OCI-LY7 (cell line): Measurements from ENCODE around the gene ATAD3A.

Source experiments
- CTCF ChIP-seq: fragments of 200-600 bp; sonication (generic); conservative IDR thresholded peaks from 2 replicates; pipeline ENCODE4 v1.5.1; 2014; ENCODE audit warnings: mild to moderate bottlenecking, antibody characterized with exemption, low read length, moderate library complexity, mixed read lengths
- EZH2phosphoT487 ChIP-seq: fragments of 200-600 bp; sonication (generic); IDR thresholded peaks from 2 replicates; pipeline ENCODE4 v1.6.1; 2018; ENCODE audit warnings: low read depth, borderline replicate concordance, mild to moderate bottlenecking, mixed run types, antibody characterized with exemption, low read length, moderate library complexity, mixed read lengths

DNA sequence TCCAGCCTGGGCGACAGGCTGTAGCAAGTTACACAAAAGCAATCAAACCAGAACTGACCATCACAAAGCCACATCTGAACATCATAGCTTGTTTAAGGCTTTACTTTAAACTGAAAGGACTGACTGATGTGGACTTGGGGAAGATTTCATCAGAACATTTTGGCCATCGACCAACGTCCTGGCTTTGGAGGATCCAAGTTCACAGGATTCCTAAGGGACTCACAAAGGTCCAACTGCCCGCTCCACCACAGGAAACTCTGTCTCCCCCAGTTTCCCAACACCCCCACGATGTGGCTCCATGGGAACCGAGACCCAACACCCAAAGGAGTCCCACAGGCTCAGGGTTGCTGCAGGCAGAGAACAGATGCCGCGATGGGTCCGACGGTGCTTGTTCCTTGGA, 53.4 kb downstream of the ATAD3A start:
- TF ChIP-seq CTCF (no peak), EZH2phosphoT487 (no peak)
